Measurements from ENCODE around the gene MTPN.

MTPN gene

DNA sequence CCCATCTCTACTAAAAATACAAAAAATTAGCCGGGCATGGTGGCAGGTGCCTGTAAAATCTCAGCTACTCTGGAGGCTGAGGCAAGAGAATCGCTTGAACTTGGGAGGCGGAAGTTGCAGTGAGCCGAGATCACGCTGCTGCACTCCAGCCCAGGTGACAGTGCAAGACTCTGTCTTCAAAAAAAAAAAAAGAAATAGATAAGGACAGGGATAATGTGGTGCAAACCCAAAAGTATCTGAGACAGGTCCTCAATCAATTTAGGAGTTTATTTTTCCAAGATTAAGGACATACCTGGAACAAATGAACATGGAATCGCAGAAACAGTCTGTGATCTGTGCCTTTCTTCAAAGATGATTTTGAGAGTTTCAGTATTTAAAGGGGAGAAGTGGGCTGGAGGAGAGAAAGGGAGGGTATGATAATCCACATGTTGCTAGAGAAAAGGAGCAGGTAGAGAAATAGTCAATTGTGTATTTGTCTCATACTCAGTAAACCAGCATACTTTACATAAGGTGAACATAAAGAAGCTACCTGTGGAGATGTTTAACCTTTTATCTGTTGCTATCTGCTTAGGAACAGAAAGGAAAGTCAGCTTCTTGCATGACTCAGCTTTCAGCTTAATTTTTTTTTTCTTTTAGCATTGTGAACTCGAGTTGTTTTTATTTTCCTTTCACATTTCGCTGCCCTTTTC lies 4.9 kb upstream of the MTPN start:
- DNase-seq, result no peak

DNA sequence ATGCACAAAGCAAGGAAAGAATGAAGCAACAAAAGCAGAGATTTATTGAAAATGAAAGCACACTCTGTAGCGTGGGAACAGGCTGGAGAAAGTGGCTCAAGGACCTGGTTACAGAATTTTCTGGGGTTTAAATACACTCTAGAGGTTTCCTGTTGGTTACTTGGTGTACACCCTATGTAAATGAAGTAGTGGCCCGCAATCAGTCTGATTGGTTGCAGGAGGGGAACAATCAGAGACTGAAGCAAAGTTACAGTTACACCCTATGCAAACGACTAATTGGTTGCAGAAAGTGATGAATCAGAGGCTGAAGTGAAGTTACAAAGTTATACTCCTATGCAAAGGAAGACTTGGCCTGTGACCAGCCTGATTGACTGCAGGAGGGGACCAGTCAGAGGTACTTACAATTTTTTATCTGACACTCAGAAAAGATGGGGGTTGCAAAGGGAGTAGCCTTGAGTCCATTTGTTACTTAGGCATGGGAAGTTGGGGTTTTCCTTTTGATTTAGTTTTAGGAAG lies 3.6 kb upstream of the MTPN start:
- peak; percentile 46 for DNase-seq

DNA sequence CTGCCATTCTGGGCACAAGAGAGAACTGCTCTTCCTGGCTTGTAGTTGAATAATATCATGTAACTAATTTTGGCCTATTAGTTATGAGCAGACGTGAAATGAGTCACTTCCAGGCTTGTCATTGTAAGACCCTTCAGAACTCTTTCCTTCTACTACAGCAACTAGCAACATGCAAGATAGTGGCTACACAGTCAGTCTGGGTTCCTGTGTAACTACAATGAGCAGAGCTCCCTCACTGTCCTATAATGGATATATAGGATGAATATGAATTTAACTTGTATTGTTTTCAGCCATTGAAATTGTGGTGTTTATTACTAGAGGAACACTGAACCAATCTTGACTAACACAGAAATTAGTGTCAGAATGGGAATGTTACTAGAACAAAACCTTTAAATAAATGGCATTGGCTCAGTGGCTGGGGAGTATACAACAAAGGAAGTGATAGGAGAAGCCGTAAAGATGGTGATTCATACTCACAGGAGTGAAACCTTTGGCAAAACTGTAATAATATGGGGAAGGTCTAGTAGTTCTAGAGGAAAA lies 2.9 kb upstream of the MTPN start:
- DNase-seq, result no peak

DNA sequence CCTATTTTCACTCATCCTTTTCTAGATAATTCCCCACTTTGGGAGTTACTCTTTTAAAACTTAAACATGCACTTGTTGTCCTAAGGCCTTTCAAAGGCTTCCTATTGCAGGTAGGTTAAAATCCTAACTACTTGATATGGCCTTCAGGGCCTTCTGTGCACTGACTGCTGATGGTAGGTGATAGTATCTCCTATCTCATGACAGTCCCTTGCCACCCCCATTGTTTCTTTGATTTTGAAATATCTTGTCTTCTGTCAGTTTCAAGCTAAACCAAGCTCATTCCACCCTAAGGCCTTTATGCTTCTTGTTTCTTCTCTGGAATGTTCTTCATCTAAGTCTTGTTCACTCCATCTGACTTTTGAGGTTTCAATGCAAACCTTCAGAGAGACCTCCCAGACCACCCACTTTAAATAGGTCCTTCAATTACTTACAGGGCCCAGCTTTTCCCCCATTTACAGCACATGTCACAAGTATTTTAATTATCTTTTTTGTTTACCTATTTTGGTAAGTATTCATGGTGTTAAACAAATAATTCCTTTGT lies 2.4 kb upstream of the MTPN start:
- no peak for DNase-seq

DNA sequence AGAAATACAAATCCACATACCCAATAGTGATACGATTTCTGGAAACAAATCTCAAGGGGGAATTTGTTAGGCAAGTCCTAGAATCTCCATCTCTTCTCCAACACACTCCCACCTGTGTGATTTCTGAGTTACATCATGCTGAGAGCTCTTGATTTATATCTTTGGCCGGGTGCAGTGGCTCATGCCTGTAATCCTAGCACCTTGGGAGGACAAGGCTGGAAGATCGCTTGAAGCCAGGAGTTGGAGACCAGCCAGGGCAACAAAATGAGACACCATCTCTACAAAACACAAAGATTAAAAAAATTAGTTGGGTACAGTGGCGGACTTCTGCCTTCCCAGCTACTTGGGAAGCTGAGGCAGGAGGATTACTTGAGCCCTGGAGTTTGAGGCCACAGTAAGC lies 1.5 kb upstream of the MTPN start:
- DNase-seq, result no peak

DNA sequence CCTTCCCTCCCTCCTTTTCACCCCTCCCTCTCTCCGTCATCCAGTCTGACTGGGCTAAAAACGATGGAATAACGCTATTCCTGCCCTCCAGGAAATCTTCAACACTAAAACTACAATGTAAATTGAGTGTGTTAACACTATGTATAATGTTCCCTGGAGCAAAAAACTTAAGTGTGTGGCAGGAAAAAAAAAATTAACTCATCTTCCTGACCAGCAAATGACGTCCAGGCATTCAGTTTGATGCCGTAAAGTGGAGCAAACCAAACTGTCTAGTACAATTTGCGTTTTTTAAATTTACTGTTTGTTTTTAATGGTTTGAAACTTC lies 545 bp upstream of the MTPN start:
- no peak for DNase-seq

DNA sequence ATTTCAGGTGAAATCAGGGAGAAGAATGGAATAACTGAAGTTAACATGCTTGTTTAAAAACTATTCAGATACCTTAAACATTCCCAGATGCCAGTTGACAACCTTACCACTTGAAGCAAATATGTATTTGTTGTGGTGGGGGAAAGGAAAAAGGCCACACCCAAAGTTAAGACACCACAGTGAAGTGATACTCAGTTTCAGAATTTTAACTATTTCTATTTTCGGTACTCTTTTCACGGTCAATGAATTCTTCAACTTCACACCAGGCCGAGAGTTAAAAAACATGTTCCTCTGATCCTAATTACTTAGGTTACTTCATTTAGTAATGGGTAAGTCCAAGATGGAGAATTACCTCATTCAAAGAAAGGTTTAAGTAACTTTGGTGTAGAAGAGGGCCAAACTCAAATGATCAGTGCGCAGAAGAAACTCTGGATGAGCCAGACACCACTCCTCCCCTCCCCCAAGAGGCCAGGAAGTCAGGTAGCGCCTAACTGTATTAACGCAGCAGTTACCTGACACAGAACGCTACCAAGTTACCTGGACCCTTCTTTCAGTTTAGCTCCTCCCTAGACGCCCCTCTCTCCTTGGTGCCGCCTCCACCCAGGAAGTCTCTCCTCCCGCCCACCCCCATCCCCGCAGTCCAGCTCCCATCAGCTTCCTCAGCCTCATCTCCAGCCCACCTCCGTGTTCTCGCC lies 700 bp downstream of the MTPN start:
- DNase-seq, result no peak

DNA sequence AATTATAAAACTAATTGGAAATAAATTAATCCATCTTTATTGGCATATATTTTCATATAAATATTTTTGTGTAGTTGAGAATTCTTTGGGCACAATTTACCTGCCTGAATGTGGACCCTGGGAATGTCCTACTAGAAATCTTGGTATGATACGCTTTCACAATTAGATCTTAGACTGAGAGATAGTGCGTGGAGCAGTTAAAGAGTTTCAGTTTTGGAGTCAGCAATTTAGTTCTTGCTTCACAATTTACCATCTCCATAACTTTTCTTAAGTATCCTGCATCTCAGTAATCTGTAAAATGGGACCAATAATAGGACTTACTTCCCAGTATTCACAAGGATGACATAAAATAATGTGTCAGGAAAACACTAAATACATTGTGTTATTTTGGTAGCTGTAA lies 2.0 kb downstream of the MTPN start:
- no peak for DNase-seq

DNA sequence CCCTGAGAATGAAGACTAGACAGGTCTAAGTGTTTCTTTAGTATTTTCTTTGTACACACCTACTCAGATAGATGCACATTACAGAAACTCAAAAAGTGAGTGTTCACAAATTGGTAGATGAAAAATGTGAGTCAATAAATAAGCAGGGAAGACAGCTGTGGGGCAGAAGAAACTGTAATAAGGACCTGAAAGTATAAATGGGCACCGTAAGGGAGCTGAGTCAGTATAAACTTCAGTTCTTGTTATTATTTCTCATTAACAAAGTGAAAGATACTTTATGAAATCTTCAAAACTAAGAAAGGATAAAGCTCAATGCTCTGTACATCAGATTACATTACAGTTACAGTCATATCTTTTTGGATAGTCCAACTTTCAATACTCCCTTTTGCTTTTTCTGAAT lies 2.5 kb downstream of the MTPN start:
- no peak for DNase-seq

DNA sequence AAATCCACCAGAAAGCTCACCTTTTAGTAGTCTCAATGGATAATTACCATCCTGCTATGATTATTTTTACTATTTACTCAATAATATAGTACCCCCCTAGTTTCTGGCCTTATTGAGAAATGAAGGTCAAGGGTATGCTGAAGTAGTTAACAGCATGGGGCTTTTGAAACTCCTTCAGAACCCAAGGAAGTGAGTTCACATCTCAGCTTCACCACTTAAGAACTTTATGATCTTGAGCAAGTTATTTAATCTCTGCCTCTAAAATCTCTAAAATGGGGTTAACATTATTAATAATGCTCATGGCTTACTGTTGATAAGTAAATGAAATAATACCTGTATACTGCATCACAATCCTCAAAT lies 5.8 kb downstream of the MTPN start:
- DNase-seq, result no peak

DNA sequence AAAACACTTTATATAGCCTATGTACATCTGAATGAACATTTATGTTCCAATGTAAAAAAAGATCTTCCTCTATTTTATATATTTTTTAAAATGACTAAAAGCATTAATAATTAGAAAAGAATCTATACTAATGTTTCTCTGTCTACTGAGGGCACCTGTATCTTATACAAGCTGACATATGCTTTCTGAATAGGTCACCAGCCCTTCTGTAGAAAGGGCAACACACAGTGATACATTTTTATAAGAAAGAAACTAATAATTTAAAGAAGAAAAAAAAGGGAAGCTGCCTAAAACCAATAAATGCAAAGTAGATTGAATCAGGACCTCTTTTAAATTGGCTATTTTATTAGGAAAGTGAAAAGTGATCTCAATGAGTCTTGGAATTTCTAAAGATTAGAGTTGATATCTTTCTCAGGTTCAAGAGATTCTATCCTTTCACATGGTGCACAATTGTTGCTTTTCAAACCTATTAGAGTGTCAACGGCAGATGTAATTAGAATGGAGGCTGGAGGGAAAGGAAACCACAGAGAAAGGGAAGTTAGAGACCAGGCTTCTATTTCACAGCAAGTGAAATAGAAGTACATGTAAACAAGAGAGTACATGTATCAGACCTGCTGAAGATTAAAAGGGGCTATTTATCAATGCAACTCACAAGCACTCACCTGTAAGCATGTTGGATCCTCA lies 6.3 kb downstream of the MTPN start:
- peak; percentile 26 for DNase-seq

DNA sequence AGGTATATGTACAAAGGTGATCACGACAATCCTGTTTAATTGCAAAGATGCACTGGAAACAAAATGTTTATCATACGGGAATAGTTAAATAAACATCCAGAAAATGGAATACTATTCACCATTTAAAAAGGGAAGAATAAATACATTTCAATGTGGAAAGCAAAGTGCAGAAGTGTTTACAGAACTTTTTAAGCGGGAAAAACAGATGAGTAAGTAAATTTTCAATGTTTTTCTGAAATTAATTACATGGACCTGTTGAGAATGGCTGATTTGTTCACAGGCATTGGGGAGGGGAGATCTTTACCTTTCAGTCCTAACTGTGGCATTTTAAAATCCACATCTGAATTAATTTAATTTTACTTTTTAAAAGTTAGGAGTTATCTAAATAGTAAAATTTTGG lies 7.1 kb downstream of the MTPN start:
- DNase-seq, result no peak

DNA sequence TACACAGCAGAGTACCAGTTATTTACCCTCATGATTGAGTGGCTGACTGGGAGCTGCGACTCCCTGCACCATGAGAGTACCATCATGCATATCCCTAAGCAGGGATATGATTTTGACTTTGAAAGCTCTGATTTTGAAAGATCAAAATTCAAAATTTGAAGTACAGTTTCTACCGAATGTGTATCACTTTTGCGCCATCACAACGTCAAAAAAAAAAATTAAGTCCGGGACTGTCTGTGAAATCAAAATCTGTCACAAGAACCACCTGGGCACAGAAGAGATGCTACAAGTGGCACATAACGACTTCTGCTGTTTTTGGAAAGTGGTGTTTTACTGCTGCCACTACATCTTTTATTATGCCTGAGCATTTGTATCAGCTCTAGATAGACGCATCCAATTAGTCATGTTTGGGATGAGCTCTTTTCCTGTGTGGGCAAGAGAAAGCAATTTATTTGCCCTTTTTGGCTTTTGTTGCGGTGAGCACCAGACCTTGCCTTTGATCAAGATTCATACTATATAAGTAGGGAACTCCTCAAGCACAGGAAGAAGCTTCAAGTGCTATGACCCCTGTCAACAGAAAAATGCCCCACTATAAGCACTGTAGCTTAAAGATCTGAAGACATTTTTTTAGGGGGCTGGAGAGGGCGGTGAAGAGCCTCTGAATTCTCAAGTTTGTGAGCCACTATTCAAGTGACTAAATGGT lies 10.7 kb downstream of the MTPN start:
- no peak for DNase-seq

DNA sequence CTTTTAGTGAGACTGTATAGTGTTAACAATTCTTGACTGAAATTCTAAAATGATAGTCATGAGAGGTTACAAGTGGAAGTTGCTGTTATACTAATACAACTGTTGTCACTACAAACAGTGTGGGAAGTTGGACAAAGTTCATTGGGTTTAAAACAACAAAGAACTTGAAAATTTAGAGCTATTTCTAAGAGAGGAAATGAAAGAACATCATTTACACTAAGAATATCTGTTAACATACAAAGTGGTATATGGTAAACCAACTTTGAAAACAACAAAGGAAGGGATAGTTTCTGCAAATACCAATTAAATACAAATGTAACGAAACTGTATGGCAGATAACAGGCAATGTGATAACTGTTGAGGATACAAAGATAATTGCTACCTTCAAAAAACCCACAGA lies 11.6 kb downstream of the MTPN start:
- no peak for DNase-seq

DNA sequence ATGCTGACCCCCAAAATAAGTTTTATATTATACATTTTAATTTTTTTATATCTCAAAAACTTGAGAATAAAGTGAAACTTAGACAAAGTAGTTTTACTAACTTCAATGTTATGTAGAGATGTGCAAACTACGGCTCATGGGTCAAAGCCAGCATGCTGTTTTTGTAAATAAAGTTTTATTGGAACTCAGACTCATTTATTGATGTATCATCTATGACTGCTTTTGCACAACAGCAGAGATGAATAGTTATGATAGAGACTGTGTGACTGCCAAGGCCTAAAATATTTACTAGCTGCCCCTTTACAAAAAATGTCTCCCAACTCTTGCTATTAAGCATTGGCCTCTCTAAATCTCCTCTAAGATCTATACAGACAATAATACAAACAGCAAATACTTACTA lies 12.4 kb downstream of the MTPN start:
- DNase-seq, result no peak

DNA sequence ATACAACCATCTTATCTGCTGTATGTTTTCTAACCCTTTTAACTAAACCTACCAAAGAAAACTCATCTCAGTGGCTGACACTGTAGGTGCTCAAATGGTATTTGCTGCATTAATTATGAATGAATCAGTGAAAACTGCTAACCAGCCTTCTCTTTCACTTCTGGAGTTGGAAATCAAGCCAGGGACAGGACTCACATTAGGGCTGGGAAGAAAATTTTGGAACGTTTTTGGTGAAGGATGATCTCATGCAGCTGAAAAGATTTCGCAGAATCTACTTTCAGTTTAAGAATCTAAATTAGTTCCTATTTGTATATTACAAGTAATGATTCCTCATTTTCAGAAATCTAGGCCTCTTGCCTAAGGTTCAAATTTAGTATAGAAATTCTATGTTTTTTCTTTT lies 12.9 kb downstream of the MTPN start:
- DNase-seq, result no peak

DNA sequence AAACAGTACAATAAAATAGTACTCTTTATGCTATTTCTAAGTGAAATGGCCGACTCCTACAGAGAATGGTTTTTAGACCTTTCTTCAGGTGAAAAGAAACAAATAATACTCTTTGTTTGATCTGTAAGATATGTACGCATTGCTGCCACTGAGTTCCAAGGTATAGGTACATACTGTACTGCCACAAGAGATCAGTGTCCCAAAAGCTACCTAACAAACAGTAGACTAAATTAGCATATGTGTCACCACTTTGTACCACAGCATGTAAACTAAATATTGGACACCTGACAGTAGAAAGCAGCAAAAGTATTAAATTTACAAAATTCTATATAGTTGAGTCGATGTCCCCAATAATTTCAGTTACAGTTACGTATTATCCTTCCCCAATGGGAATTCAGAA lies 14.4 kb downstream of the MTPN start:
- no peak for DNase-seq

DNA sequence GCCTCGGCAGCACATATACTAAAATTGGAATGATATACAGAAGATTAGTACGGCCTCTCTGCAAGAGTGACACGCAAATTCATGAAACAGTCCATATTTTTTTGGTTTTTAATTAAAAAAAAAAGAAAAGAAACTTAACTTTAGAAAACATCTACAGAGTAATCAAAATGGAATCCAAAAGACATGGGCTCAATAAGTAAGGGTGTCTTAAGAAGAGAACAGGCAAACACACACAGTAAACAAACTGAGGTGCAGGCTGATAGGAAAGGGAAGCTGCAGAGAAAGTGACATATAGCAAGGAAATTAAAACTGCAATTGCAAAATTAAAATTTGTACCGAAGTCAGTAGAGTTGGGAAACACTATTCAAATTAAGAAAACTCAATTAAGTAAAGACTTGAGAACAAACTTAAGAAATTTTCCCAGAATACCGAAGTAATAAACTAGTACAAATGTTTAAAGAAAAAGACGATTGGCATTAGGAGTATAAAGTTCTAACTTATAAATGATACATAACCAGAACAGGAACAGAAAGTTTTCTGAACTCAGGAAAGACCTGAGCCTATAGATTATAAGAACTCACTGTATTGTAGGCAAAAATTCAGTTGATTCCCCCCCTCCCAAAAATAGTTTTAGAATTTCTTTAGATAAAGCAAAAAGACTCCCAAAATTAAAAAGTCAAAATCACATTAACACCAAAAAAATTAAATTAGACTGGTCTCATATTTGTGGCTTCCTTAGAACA lies 16.3 kb downstream of the MTPN start:
- no peak for DNase-seq

DNA sequence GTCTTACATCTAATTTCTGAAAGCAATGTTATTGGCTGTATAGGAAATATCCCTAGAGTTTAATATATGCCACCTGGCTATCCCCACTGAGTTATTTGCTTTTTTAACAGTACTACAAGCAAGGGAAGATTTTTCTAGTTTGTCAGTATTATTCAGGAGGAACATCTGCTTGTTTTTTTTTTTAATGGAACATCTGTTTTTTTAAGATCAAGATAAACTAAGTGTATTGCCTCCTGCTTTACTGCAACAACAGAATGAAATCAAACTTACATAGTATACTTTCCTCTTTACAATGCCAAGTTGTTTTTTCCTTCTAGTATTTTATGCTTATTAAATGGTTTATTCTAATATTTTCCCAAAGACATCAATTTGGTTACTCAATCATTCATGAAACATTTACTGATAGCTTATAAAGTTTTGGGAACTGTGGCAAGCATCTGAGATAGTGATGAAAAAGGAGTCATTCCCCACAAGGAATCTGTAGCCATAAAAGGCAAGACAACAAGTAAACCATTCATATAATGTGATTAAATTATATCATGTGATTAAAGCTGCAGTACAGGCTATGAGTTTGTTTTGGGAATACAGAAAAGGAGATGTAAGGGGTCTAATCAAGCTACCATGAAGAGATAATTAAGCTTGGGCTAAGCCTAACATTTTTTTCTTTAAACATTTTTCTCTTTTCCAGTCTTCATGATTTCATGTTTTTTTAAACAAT lies 17.4 kb downstream of the MTPN start:
- peak; percentile 43 for DNase-seq

DNA sequence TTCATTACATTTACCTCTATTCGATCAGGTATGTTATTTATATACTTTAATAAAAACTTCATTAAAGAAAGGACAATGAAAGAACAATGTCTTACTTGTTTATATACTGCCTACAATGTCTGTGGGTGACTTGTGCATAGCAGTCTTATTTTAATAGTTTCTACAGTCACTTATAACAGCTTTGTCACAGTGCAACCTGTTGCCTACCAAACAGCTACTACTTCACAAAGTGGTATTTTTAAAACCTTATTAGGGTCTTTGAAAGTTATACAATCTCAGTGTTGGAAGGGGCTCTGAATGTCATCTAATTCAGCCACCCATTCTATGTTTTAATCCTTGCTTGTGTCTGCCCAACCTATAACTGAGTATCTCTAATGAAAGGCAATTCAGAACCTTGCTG lies 19.0 kb downstream of the MTPN start:
- DNase-seq, result no peak

DNA sequence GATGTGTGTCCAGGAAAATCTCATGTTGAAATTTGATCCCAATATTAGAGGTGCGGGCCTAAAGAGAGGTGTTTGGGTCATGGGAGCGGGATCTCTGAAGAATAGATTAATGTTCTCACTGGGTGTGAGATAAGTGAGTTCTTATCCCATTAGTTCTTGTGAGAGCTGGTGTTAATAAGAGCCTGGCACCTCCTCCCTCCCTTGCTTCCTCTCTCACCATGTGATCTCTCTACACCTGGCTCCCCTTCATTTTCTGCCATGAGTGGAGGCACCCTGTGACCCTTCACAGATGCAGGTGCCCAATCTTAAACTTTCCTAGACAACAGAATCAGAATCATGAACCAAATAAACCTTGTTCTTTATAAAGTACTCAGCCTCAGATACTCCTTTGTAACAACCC lies 19.5 kb downstream of the MTPN start:
- no peak for DNase-seq

DNA sequence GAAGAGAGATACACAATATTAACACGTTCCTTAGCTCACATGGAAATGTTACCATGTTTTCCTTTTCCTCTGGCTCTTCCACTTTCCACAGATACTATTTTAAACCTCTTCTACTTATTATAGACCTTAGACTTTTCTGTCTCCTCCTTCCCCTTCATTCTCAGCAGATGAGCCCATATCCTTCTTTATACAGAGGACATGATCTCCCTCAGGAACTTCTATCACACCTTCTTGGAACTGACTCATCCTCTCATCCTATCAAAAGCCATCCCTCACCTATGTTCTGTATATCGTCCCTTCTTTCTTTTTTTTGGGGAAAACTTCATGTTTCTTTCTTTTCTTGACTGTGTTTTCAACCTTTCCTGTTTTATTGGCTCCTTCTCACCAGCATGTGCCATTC lies 20.8 kb downstream of the MTPN start:
- no peak for DNase-seq

Measured in hematopoietic multipotent progenitor cell treated with erythropoietin and hydrocortisone succinate and interleukin-3 and kit ligand, for 8 days (in vitro differentiated cells).